H9 (cell line): ENCODE measurements around the gene GMEB1. TPM values are rescaled to one million over a fixed set of nuclear protein-coding genes. Genes with fewer than 3 reads are reported as not detected.

ENCODE experiments used
- DNase-seq: peaks from one replicate; pipeline ENCODE4 v3.0.0-alpha.2; 2017
- H2AFZ ChIP-seq: one replicate; pipeline ENCODE4 v1.6.1; 2013; ENCODE audit warnings: mild to moderate bottlenecking, low read length, control low read depth, moderate library complexity
- H2AK5ac ChIP-seq: 2 replicates; pipeline ENCODE4 v1.6.1; 2013; ENCODE audit warnings: low read length, control low read depth, mixed read lengths; ENCODE audit not compliant: insufficient read length
- H2BK120ac ChIP-seq: one replicate; pipeline ENCODE4 v1.6.1; 2013; ENCODE audit warnings: low read depth, mild to moderate bottlenecking, low read length, control low read depth, inconsistent platforms; ENCODE audit not compliant: poor library complexity, severe bottlenecking
- H2BK12ac ChIP-seq: 2 replicates; pipeline ENCODE4 v1.6.1; 2013; ENCODE audit warnings: low read length, control low read depth, mixed read lengths, low read depth; ENCODE audit not compliant: insufficient read length
- H2BK15ac ChIP-seq: 2 replicates; pipeline ENCODE4 v1.6.1; 2013; ENCODE audit warnings: low read depth, low read length, control low read depth
- H2BK20ac ChIP-seq: one replicate; pipeline ENCODE4 v1.6.1; 2013; ENCODE audit warnings: low read depth, mild to moderate bottlenecking, low read length, control low read depth, inconsistent platforms; ENCODE audit not compliant: poor library complexity, severe bottlenecking
- H2BK5ac ChIP-seq: 2 replicates; pipeline ENCODE4 v1.6.1; 2013; ENCODE audit warnings: low read length, control low read depth, mixed read lengths; ENCODE audit not compliant: insufficient read length
- H3K14ac ChIP-seq: 2 replicates; pipeline ENCODE4 v1.6.1; 2013; ENCODE audit warnings: low read length, control low read depth; ENCODE audit not compliant: insufficient read depth
- H3K18ac ChIP-seq: 2 replicates; pipeline ENCODE4 v1.6.1; 2013; ENCODE audit warnings: low read depth, mild to moderate bottlenecking, mixed read lengths, low read length, control low read depth; ENCODE audit not compliant: insufficient read length
- H3K23ac ChIP-seq: 2 replicates; pipeline ENCODE4 v1.6.1; 2013; ENCODE audit warnings: low read length, control low read depth, mixed read lengths, low read depth; ENCODE audit not compliant: insufficient read length
- H3K23me2 ChIP-seq: 2 replicates; pipeline ENCODE4 v1.6.1; 2013; ENCODE audit warnings: low read depth, mild to moderate bottlenecking, mixed read lengths, low read length, control low read depth; ENCODE audit not compliant: insufficient read length, poor library complexity, severe bottlenecking
- H3K27ac ChIP-seq: 2 replicates; pipeline ENCODE4 v1.5.1; 2013; ENCODE audit warnings: low read length, control low read depth, mixed read lengths, low read depth; ENCODE audit not compliant: insufficient read length
- H3K27me3 ChIP-seq: 2 replicates; pipeline ENCODE4 v1.6.1; 2013; ENCODE audit warnings: low read length, control low read depth, inconsistent platforms; ENCODE audit not compliant: insufficient read depth
- H3K4ac ChIP-seq: 2 replicates; pipeline ENCODE4 v1.6.1; 2013; ENCODE audit warnings: low read depth, mild to moderate bottlenecking, control low read depth, inconsistent platforms, low read length, moderate library complexity
- H3K4me1 ChIP-seq: 2 replicates; pipeline ENCODE4 v1.6.1; 2013; ENCODE audit warnings: low read length, control low read depth, inconsistent platforms; ENCODE audit not compliant: insufficient read depth
- H3K4me2 ChIP-seq: 2 replicates; pipeline ENCODE4 v1.6.1; 2013; ENCODE audit warnings: low read length, control low read depth, mixed read lengths; ENCODE audit not compliant: insufficient read length, insufficient read depth
- H3K56ac ChIP-seq: 2 replicates; pipeline ENCODE4 v1.6.1; 2013; ENCODE audit warnings: low read depth, mild to moderate bottlenecking, mixed read lengths, low read length, control low read depth; ENCODE audit not compliant: insufficient read length
- H3K79me1 ChIP-seq: 2 replicates; pipeline ENCODE4 v1.6.1; 2013; ENCODE audit warnings: low read depth, mild to moderate bottlenecking, moderate library complexity, low read length, control low read depth, inconsistent platforms; ENCODE audit not compliant: insufficient read depth, poor library complexity, severe bottlenecking
- H3K79me2 ChIP-seq: 2 replicates; pipeline ENCODE4 v1.6.1; 2013; ENCODE audit warnings: low read length, control low read depth, inconsistent platforms; ENCODE audit not compliant: insufficient read depth
- H3K9ac ChIP-seq: 2 replicates; pipeline ENCODE4 v1.6.1; 2013; ENCODE audit warnings: low read length, control low read depth, mixed read lengths; ENCODE audit not compliant: insufficient read length; ENCODE audit errors: extremely low read depth
- H3K9me3 ChIP-seq: one replicate; pipeline ENCODE4 v1.6.1; 2013; ENCODE audit warnings: low read depth, low read length, inconsistent platforms; ENCODE audit not compliant: control insufficient read depth
- H3T11ph ChIP-seq: one replicate; pipeline ENCODE4 v1.6.1; 2013; ENCODE audit warnings: mild to moderate bottlenecking, low read length, control low read depth, inconsistent platforms
- H4K20me1 ChIP-seq: one replicate; pipeline ENCODE4 v1.6.1; 2013; ENCODE audit not compliant: control insufficient read depth, insufficient read length, insufficient read depth
- H4K5ac ChIP-seq: 2 replicates; pipeline ENCODE4 v1.6.1; 2013; ENCODE audit warnings: low read depth, mild to moderate bottlenecking, mixed read lengths, low read length, control low read depth; ENCODE audit not compliant: insufficient read length
- H4K8ac ChIP-seq: replicated peaks from 2 replicates; pipeline ENCODE4 v1.6.1; 2013; ENCODE audit warnings: low read length, control low read depth, mixed read lengths, low read depth; ENCODE audit not compliant: insufficient read length
- H4K91ac ChIP-seq: 2 replicates; pipeline ENCODE4 v1.6.1; 2013; ENCODE audit warnings: low read depth, mild to moderate bottlenecking, moderate library complexity, mixed read lengths, low read length, control low read depth; ENCODE audit not compliant: insufficient read length
- H3K27ac Mint-ChIP-seq, 3 experiments: 2 replicates in 2 of 3; 3 replicates in 1 of 3; pipeline ENCODE4 v1.8.0; 2020 to 2021; ENCODE audit warnings: mixed read lengths in 3 of 3, mild to moderate bottlenecking in 1 of 3, moderate library complexity in 1 of 3
- H3K27me3 Mint-ChIP-seq: 2 replicates; pipeline ENCODE4 v1.8.0; 2021; ENCODE audit warnings: low read depth, mild to moderate bottlenecking, moderate library complexity, mixed read lengths
- H3K36me3 Mint-ChIP-seq, 3 experiments: 2 replicates in 2 of 3; 3 replicates in 1 of 3; pipeline ENCODE4 v1.8.0; 2020 to 2021; ENCODE audit warnings: low read depth in 3 of 3, mixed read lengths in 3 of 3; ENCODE audit not compliant: insufficient read depth in 1 of 3
- H3K4me1 Mint-ChIP-seq, 2 experiments: 2 replicates each; pipeline ENCODE4 v1.8.0; 2020; ENCODE audit warnings: mixed read lengths in 2 of 2
- H3K4me3 Mint-ChIP-seq, 2 experiments: 2 replicates in 1 of 2; 3 replicates in 1 of 2; pipeline ENCODE4 v1.8.0; 2020 to 2021; ENCODE audit warnings: mild to moderate bottlenecking in 2 of 2, mixed read lengths in 2 of 2, moderate library complexity in 1 of 2
- H3K9me3 Mint-ChIP-seq, 2 experiments: 2 replicates in 1 of 2; 3 replicates in 1 of 2; pipeline ENCODE4 v1.8.0; 2020; ENCODE audit warnings: mild to moderate bottlenecking in 2 of 2, mixed read lengths in 2 of 2, moderate library complexity in 1 of 2
- CTCF ChIP-seq: fragments of 200-600 bp; sonication (generic); conservative IDR thresholded peaks from 3 replicates; pipeline ENCODE4 v1.8.0; 2021; ENCODE audit warnings: antibody characterized with exemption, mild to moderate bottlenecking
- WGBS: extraction: QIAGEN DNeasy Blood & Tissue Kit; methylation state at CpG from one replicate; pipeline ENCODE4 v1.1.7; 2013; ENCODE audit warnings: missing lambda C conversion rate, low lambda C conversion rate, mixed read lengths; ENCODE audit not compliant: insufficient read length; ENCODE audit errors: extremely low coverage; 5-methylcytosine and 5-hydroxymethylcytosine counted together
- total RNA-seq: library from RNA; stranded (reverse); gene quantifications from 2 replicates; pipeline ENCODE4 v1.2.1, GENCODE V29; 2021

Gene GMEB1
- total RNA-seq, 1 experiment from 2014 or later = 17.0 TPM

- Histone ChIP-seq H3K9ac (no peak overlapping the region), H3K4me1 (0 out of 2 replicates have a peak, but pooled peaks cover 3% of the 10 kb centered on the region), H2AK5ac (no peak overlapping the region), H3K18ac (no peak overlapping the region), H2AFZ (no peak overlapping the region), H4K20me1 (no peaks in the 10 kb centered on the region), H3K4me2 (peak overlapping the region; percentile 53), H2BK20ac (no peak overlapping the region), H3K79me2 (peaks cover 80% of the 10 kb centered on the region), H3K14ac (no peak overlapping the region), H3K79me1 (no peaks in the 10 kb centered on the region), H2BK5ac (no peak overlapping the region), H2BK120ac (no peak overlapping the region), H2BK12ac (no peak overlapping the region), H4K5ac (no peak overlapping the region), H3K27ac (no peak overlapping the region), H3K9me3 (no peaks in the 10 kb centered on the region), H4K8ac (no peak overlapping the region), H2BK15ac (no peak overlapping the region), H3K56ac (no peak overlapping the region), H4K91ac (no peak overlapping the region), H3K23me2 (no peaks in the 10 kb centered on the region), H3K23ac (no peak overlapping the region), H3T11ph (no peak overlapping the region), H3K27me3 (no peaks in the 10 kb centered on the region), H3K4ac (no peak overlapping the region)
- WGBS = 100% methylated on average over 1 of the region's 4 CpGs
- Mint-ChIP-seq H3K4me1 (peaks cover 53% of the 10 kb centered on the region in 2 experiments), H3K36me3 (peaks cover 62 to 93% (median 78%) of the 10 kb centered on the region in 3 experiments), H3K27ac (peak overlapping the region in 1 of 3 experiments; percentile 14; a peak in 3 of 7 replicates), H3K4me3 (peak overlapping the region; percentile 24 to 50; a peak in 4 of 5 replicates), H3K27me3 (no peaks in the 10 kb centered on the region), H3K9me3 (no peaks in the 10 kb centered on the region)
- no peak for TF ChIP-seq CTCF
- no peak for DNase-seq
These were observed 75.6 kb downstream of the GMEB1 start for GRCh38 chr1:28744184-28744583.
